ENCODE data around the gene SBK1. TPM values are rescaled to one million over a fixed set of nuclear protein-coding genes. Genes with fewer than 3 reads are reported as not detected.
A peak's percentile ranks its signal among the peaks of the same experiment; 100 is the strongest.

Gene SBK1
- total RNA-seq, 1 experiment from 2014 or later = 19.2 TPM

DNA sequence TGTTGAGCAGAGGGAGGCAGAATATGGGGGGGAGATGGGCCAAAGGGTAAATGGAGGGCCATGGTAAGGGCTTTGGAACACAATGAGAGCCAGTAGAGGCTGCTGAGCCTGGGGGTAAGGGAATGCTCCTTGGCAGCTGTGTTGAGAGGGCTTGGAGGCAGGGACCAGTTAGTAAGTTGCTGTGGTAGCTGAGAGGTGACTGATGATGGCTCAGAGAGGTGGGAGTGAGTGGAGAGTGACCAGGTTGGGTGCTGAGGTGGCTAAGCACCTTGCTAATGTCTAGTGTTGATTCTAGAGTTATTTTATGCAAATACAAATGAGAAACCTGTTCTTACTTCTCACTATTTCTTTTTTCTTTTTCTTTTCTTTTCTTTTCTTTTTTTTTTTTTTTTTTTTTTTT, 10.8 kb downstream of the SBK1 start:
- no peaks in the 10 kb centered on the region for H3K9me3 ChIP-seq (ENCODE audit: control insufficient read depth in 1 of 2, insufficient read depth in 1 of 2, low read depth in 1 of 2, low read length in 2 of 2)
- BruUV-seq (replicated peaks) = no TSS peak
- intact Hi-C loops (cut with micrococcal nuclease) = no loop called here
- H3K79me2 ChIP-seq (ENCODE audit: insufficient read depth, low read length) = no peaks in the 10 kb centered on the region
- no peak overlapping the region for H3K27ac ChIP-seq (ENCODE audit: low read depth, low read length)
- no peaks in the 10 kb centered on the region for H4K20me1 ChIP-seq (ENCODE audit: insufficient read depth)
- no peaks in the 10 kb centered on the region for H3K27me3 ChIP-seq (ENCODE audit: insufficient read depth, low read length)
- H3K9me2 ChIP-seq (ENCODE audit: insufficient read depth) = no peaks in the 10 kb centered on the region
- ChIA-PET POLR2A (no interaction called here), CTCF (interaction anchor here (0.6 to 1.0 kb wide), 3 partner anchors 14 to 520 kb away, joined by 3 read pairs; partner anchors contain the start of gene ATXN2L), RAD21 (ENCODE audit: low non-redundant PET in 1 of 2, low total read pairs in 2 of 2, uncharacterized antibody in 2 of 2, unreplicated experiment in 2 of 2) (interaction anchor here in 1 of 2 experiments (0.7 kb wide), 1 partner anchor 166 kb away, joined by 3 read pairs; no protein-coding TSS in a partner anchor)
- TF ChIP-seq, protein P1, sequence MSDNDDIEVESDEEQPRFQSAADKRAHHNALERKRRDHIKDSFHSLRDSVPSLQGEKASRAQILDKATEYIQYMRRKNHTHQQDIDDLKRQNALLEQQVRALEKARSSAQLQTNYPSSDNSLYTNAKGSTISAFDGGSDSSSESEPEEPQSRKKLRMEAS (IDR thresholded peaks at IDR 0.05) = no peak
- no peak for TF ChIP-seq FOSL1 (IDR thresholded peaks at IDR 0.05; ENCODE audit: low read depth)
- no peak for ATAC-seq
- no peak overlapping the region for H3K4me2 ChIP-seq (ENCODE audit: low read length)
- H3K9ac ChIP-seq (ENCODE audit: low read length) = no peak overlapping the region
- no peak overlapping the region for H3K4me3 ChIP-seq (replicated peaks in 1 of 2; ENCODE audit: low read depth in 1 of 2, low read length in 2 of 2)
- DNase-seq (ENCODE audit: low read depth, low spot score) = no peak
- no peaks in the 10 kb centered on the region for H3K4me1 ChIP-seq (ENCODE audit: control insufficient read depth in 1 of 2, insufficient read depth in 2 of 2, low read length in 2 of 2)
- no peak overlapping the region for H2AFZ ChIP-seq (ENCODE audit: low read depth, low read length, poor library complexity, severe bottlenecking)
- H3K36me3 ChIP-seq (ENCODE audit: control insufficient read depth in 1 of 2, insufficient read depth in 2 of 2, low read length in 2 of 2) = no peaks in the 10 kb centered on the region

DNA sequence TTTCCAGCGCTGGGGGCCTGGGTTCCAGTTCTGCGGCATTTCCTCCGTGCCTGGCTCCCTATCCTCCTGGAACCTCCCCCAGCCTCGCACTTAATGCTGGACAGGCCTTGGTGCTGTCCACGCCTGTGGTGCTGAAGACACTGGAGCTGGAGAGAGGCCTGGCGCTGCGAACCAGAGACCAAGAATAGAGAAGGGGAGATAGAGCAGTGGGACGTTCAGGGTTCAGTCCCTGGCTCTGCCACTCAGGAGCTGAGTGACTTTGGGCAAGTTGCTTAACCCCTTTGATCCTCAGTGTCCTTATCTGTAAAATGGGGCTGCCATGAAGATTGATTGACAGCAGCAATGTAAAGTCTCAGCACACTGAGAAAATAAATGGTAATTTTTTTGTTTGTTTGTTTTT, 11.9 kb downstream of the SBK1 start:
- Histone ChIP-seq H3K27me3 (ENCODE audit: insufficient read depth, low read length) (no peaks in the 10 kb centered on the region), H3K9ac (ENCODE audit: low read length) (no peak overlapping the region), H3K4me3 (replicated peaks in 1 of 2; ENCODE audit: low read depth in 1 of 2, low read length in 2 of 2) (no peak overlapping the region), H3K79me2 (ENCODE audit: insufficient read depth, low read length) (no peaks in the 10 kb centered on the region), H3K9me3 (ENCODE audit: control insufficient read depth in 1 of 2, insufficient read depth in 1 of 2, low read depth in 1 of 2, low read length in 2 of 2) (no peaks in the 10 kb centered on the region), H4K20me1 (ENCODE audit: insufficient read depth) (no peaks in the 10 kb centered on the region), H3K27ac (ENCODE audit: low read depth, low read length) (no peak overlapping the region), H2AFZ (ENCODE audit: low read depth, low read length, poor library complexity, severe bottlenecking) (no peak overlapping the region), H3K4me2 (ENCODE audit: low read length) (no peak overlapping the region), H3K4me1 (ENCODE audit: control insufficient read depth in 1 of 2, insufficient read depth in 2 of 2, low read length in 2 of 2) (no peaks in the 10 kb centered on the region), H3K36me3 (ENCODE audit: control insufficient read depth in 1 of 2, insufficient read depth in 2 of 2, low read length in 2 of 2) (no peaks in the 10 kb centered on the region), H3K9me2 (ENCODE audit: insufficient read depth) (no peaks in the 10 kb centered on the region)
- no TSS peak for BruUV-seq (replicated peaks)
- POLR2A ChIA-PET = no interaction called here
- DNase-seq (ENCODE audit: low read depth, low spot score) (no peak), ATAC-seq (no peak)
- RAD21 ChIA-PET (ENCODE audit: low non-redundant PET in 1 of 2, low total read pairs in 2 of 2, uncharacterized antibody in 2 of 2, unreplicated experiment in 2 of 2) = no interaction called here
- CTCF ChIA-PET = no interaction called here
- intact Hi-C loops (cut with micrococcal nuclease) = no loop called here
- peak; percentile 11 for TF ChIP-seq TCF7L2 (IDR thresholded peaks at IDR 0.05; ENCODE audit: borderline replicate concordance, extremely low read depth, insufficient read depth, insufficient read length)
- TF ChIP-seq EGR1 (IDR thresholded peaks at IDR 0.05; ENCODE audit: low read depth) = no peak
- TF ChIP-seq POLR2AphosphoS5 (IDR thresholded peaks at IDR 0.05; ENCODE audit: low read depth, low read length) = no peak
- TF ChIP-seq, protein P2, sequence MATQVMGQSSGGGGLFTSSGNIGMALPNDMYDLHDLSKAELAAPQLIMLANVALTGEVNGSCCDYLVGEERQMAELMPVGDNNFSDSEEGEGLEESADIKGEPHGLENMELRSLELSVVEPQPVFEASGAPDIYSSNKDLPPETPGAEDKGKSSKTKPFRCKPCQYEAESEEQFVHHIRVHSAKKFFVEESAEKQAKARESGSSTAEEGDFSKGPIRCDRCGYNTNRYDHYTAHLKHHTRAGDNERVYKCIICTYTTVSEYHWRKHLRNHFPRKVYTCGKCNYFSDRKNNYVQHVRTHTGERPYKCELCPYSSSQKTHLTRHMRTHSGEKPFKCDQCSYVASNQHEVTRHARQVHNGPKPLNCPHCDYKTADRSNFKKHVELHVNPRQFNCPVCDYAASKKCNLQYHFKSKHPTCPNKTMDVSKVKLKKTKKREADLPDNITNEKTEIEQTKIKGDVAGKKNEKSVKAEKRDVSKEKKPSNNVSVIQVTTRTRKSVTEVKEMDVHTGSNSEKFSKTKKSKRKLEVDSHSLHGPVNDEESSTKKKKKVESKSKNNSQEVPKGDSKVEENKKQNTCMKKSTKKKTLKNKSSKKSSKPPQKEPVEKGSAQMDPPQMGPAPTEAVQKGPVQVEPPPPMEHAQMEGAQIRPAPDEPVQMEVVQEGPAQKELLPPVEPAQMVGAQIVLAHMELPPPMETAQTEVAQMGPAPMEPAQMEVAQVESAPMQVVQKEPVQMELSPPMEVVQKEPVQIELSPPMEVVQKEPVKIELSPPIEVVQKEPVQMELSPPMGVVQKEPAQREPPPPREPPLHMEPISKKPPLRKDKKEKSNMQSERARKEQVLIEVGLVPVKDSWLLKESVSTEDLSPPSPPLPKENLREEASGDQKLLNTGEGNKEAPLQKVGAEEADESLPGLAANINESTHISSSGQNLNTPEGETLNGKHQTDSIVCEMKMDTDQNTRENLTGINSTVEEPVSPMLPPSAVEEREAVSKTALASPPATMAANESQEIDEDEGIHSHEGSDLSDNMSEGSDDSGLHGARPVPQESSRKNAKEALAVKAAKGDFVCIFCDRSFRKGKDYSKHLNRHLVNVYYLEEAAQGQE (IDR thresholded peaks at IDR 0.05; ENCODE audit: low read depth) = peak; percentile 89
- TF ChIP-seq SRF (IDR thresholded peaks at IDR 0.05; ENCODE audit: low read depth) = no peak

All from HCT116 (cell line).